ENCODE data around the gene MSLN.

The MSLN gene

GRCh38 chr16:761625-762513, 1.3 kb downstream of the MSLN start:
- Histone ChIP-seq H2AFZ (ENCODE audit: low read length) (no peak overlapping the region), H3F3A (ENCODE audit: insufficient read depth, low read length) (no peaks in the 10 kb centered on the region), H4K20me1 (ENCODE audit: insufficient read depth, low read length) (no peaks in the 10 kb centered on the region), H3K9me3 (ENCODE audit: low read length) (no peaks in the 10 kb centered on the region), H3K9ac (ENCODE audit: low read length) (no peak overlapping the region), H3K9me2 (ENCODE audit: low read depth, low read length) (no peaks in the 10 kb centered on the region), H3K4me3 (ENCODE audit: low read depth, low read length, poor library complexity, severe bottlenecking) (no peak overlapping the region), H3K36me3 (ENCODE audit: insufficient read depth, low read length) (no peaks in the 10 kb centered on the region), H3K4me2 (ENCODE audit: low read length) (no peak overlapping the region), H3K79me2 (ENCODE audit: insufficient read depth, low read length) (no peaks in the 10 kb centered on the region), H3K27ac (ENCODE audit: low read depth, low read length, poor library complexity, severe bottlenecking) (no peak overlapping the region), H3K27me3 (ENCODE audit: insufficient read depth, low read length) (no peaks in the 10 kb centered on the region), H3K4me1 (ENCODE audit: insufficient read depth, low read length, severe bottlenecking) (no peaks in the 10 kb centered on the region)
- TF ChIP-seq EZH2 (IDR thresholded peaks at IDR 0.05; ENCODE audit: borderline replicate concordance, low read length) (no peak), CTCF (IDR thresholded peaks at IDR 0.05; ENCODE audit: low read length) (no peak)

- Histone ChIP-seq H3K4me1 (ENCODE audit: insufficient read depth, low read length, severe bottlenecking) (no peaks in the 10 kb centered on the region), H3K4me3 (ENCODE audit: low read depth, low read length, poor library complexity, severe bottlenecking) (no peak overlapping the region), H3K9me2 (ENCODE audit: low read depth, low read length) (no peaks in the 10 kb centered on the region), H3K36me3 (ENCODE audit: insufficient read depth, low read length) (no peaks in the 10 kb centered on the region), H3K27ac (ENCODE audit: low read depth, low read length, poor library complexity, severe bottlenecking) (no peak overlapping the region), H3K27me3 (ENCODE audit: insufficient read depth, low read length) (no peaks in the 10 kb centered on the region), H3K4me2 (ENCODE audit: low read length) (no peak overlapping the region), H3K9ac (ENCODE audit: low read length) (no peak overlapping the region), H3K9me3 (ENCODE audit: low read length) (no peaks in the 10 kb centered on the region), H3K79me2 (ENCODE audit: insufficient read depth, low read length) (no peaks in the 10 kb centered on the region), H2AFZ (ENCODE audit: low read length) (no peak overlapping the region), H3F3A (ENCODE audit: insufficient read depth, low read length) (no peaks in the 10 kb centered on the region), H4K20me1 (ENCODE audit: insufficient read depth, low read length) (no peaks in the 10 kb centered on the region)
- no peak for TF ChIP-seq EZH2 (IDR thresholded peaks at IDR 0.05; ENCODE audit: borderline replicate concordance, low read length)
- TF ChIP-seq CTCF (IDR thresholded peaks at IDR 0.05; ENCODE audit: low read length), result no peak
These were observed 2.2 kb downstream of the MSLN start for GRCh38 chr16:762595-763268.

- Histone ChIP-seq H3K4me1 (ENCODE audit: insufficient read depth, low read length, severe bottlenecking) (no peaks in the 10 kb centered on the region), H3K79me2 (ENCODE audit: insufficient read depth, low read length) (no peaks in the 10 kb centered on the region), H3K9me3 (ENCODE audit: low read length) (no peaks in the 10 kb centered on the region), H4K20me1 (ENCODE audit: insufficient read depth, low read length) (no peaks in the 10 kb centered on the region), H3K9ac (ENCODE audit: low read length) (no peak overlapping the region), H3K4me2 (ENCODE audit: low read length) (no peak overlapping the region), H3K27ac (ENCODE audit: low read depth, low read length, poor library complexity, severe bottlenecking) (no peak overlapping the region), H3K9me2 (ENCODE audit: low read depth, low read length) (no peaks in the 10 kb centered on the region), H3F3A (ENCODE audit: insufficient read depth, low read length) (no peaks in the 10 kb centered on the region), H3K36me3 (ENCODE audit: insufficient read depth, low read length) (no peaks in the 10 kb centered on the region), H3K4me3 (ENCODE audit: low read depth, low read length, poor library complexity, severe bottlenecking) (no peak overlapping the region), H2AFZ (ENCODE audit: low read length) (no peak overlapping the region), H3K27me3 (ENCODE audit: insufficient read depth, low read length) (no peaks in the 10 kb centered on the region)
- TF ChIP-seq EZH2 (IDR thresholded peaks at IDR 0.05; ENCODE audit: borderline replicate concordance, low read length) (no peak), CTCF (IDR thresholded peaks at IDR 0.05; ENCODE audit: low read length) (no peak)
These were observed 3.0 kb downstream of the MSLN start for GRCh38 chr16:763369-764183.

Data from OCI-LY1 (cell line).